ENCODE data around the gene TANGO2. TPM values are rescaled to one million over a fixed set of nuclear protein-coding genes. Genes with fewer than 3 reads are reported as not detected.

TANGO2 gene
- total and polyA plus RNA-seq, 2 of the 8 experiments (the other 6 are each of a cell fraction or from before 2014, with no cell fraction given) = 10.1 to 18.4 TPM

GRCh38 chr22:20000246-20001081 lies 20.4 kb upstream of the TANGO2 start (continued):
- TF ChIP-seq CHD7 (IDR thresholded peaks at IDR 0.05; ENCODE audit: insufficient replicate concordance, low read length) = no peak
- TF ChIP-seq BCL11A (IDR thresholded peaks at IDR 0.05; ENCODE audit: low read depth in 2 of 2, low read length in 2 of 2) = no peak
- no peak for TF ChIP-seq POLR2A (IDR thresholded peaks at IDR 0.05; ENCODE audit: control extremely low read depth in 1 of 2, low read depth in 2 of 2, low read length in 2 of 2)
- TF ChIP-seq RAD21 (IDR thresholded peaks at IDR 0.05 in 1 of 2, conservative IDR thresholded peaks at IDR 0.05 in 1 of 2; ENCODE audit: low read depth in 2 of 2, low read length in 2 of 2) = peak; percentile 19 to 33; a peak in 2 of 4 replicates
- no peak for TF ChIP-seq SP4 (IDR thresholded peaks at IDR 0.05; ENCODE audit: low read length)
- peak in 2 of 3 experiments; percentile 6 to 29; a peak in 2 of 4 replicates for TF ChIP-seq CTCF (IDR thresholded peaks at IDR 0.05; ENCODE audit: control extremely low read depth in 1 of 3, insufficient read depth in 1 of 3, low read depth in 1 of 3, low read length in 3 of 3)
- no peak for TF ChIP-seq KDM1A (IDR thresholded peaks at IDR 0.05; ENCODE audit: borderline replicate concordance, low read length)

Measured in H1 (cell line).